DOHH2 (cell line): Measurements from ENCODE around the gene DOCK10.

Experiments
- H3F3A ChIP-seq: fragments of 200-600 bp; sonication (generic), shearing (Covaris generic); 2 replicates; pipeline ENCODE4 v1.6.0; 2016; ENCODE audit warnings: antibody characterized with exemption, mild to moderate bottlenecking; ENCODE audit not compliant: control insufficient read depth, insufficient read depth
- H3K27ac ChIP-seq: fragments of 200-600 bp; sonication (generic); 2 replicates; pipeline ENCODE4 v1.5.1; 2014; ENCODE audit warnings: low read depth, mild to moderate bottlenecking, low read length, moderate library complexity
- H3K27me3 ChIP-seq: fragments of 200-600 bp; sonication (generic); 2 replicates; pipeline ENCODE4 v1.6.1; 2014; ENCODE audit warnings: mild to moderate bottlenecking, low read length, mixed read lengths; ENCODE audit not compliant: control insufficient read depth
- H3K36me3 ChIP-seq: fragments of 200-600 bp; sonication (generic); 2 replicates; pipeline ENCODE4 v1.6.1; 2014; ENCODE audit warnings: mild to moderate bottlenecking, low read length, moderate library complexity, mixed read lengths; ENCODE audit not compliant: control insufficient read depth
- H3K4me1 ChIP-seq: fragments of 200-600 bp; sonication (generic); 2 replicates; pipeline ENCODE4 v1.6.1; 2014; ENCODE audit warnings: mild to moderate bottlenecking, low read length, mixed read lengths; ENCODE audit not compliant: control insufficient read depth
- H3K4me2 ChIP-seq: fragments of 200-600 bp; sonication (generic); 2 replicates; pipeline ENCODE4 v1.6.0; 2014; ENCODE audit warnings: mild to moderate bottlenecking, low read length, moderate library complexity
- H3K4me3 ChIP-seq: fragments of 200-600 bp; sonication (generic); 2 replicates; pipeline ENCODE4 v1.5.1; 2014; ENCODE audit warnings: mild to moderate bottlenecking, low read length, mixed read lengths
- H3K79me2 ChIP-seq: fragments of 200-600 bp; sonication (generic); 2 replicates; pipeline ENCODE4 v1.6.1; 2014; ENCODE audit warnings: mild to moderate bottlenecking, low read length, mixed read lengths; ENCODE audit not compliant: control insufficient read depth
- H3K9me2 ChIP-seq: fragments of 200-600 bp; sonication (generic); replicated peaks from 2 replicates; pipeline ENCODE4 v1.6.1; 2014; ENCODE audit warnings: mild to moderate bottlenecking, low read length, mixed read lengths; ENCODE audit not compliant: control insufficient read depth
- H3K9me3 ChIP-seq: fragments of 200-600 bp; sonication (generic); 2 replicates; pipeline ENCODE4 v1.6.1; 2014; ENCODE audit warnings: antibody characterized with exemption, low read length, mixed read lengths; ENCODE audit not compliant: control insufficient read depth, insufficient read depth
- H4K20me1 ChIP-seq: fragments of 200-600 bp; sonication (generic); 2 replicates; pipeline ENCODE4 v1.6.0; 2014; ENCODE audit warnings: low read depth, mild to moderate bottlenecking, antibody characterized with exemption, low read length, moderate library complexity; ENCODE audit not compliant: control insufficient read depth, insufficient read depth
- CTCF ChIP-seq: fragments of 200-600 bp; sonication (generic); IDR thresholded peaks from one replicate; pipeline ENCODE4 v1.5.1; 2014; ENCODE audit warnings: antibody characterized with exemption, mild to moderate bottlenecking, low read depth, low read length; ENCODE audit not compliant: poor library complexity, severe bottlenecking
- EZH2phosphoT487 ChIP-seq: fragments of 200-600 bp; sonication (generic); IDR thresholded peaks from 2 replicates; pipeline ENCODE4 v1.6.1; 2017; ENCODE audit warnings: borderline replicate concordance, mild to moderate bottlenecking, antibody characterized with exemption, low read length, moderate library complexity, mixed read lengths

The DOCK10 gene

GRCh38 chr2:224968051-224968450 lies 74.2 kb downstream of the DOCK10 start:
- no peaks in the 10 kb centered on the region for H3K36me3 ChIP-seq
- H3K9me2 ChIP-seq: no peaks in the 10 kb centered on the region
- peaks cover 54% of the 10 kb centered on the region for H3K4me1 ChIP-seq
- no peaks in the 10 kb centered on the region for H4K20me1 ChIP-seq
- H3K27ac ChIP-seq: no peak overlapping the region
- H3F3A ChIP-seq: no peaks in the 10 kb centered on the region; the same call in 1 of the 2 replicates
- H3K27me3 ChIP-seq: no peaks in the 10 kb centered on the region
- no peaks in the 10 kb centered on the region for H3K79me2 ChIP-seq
- peak overlapping the region; percentile 21 for H3K4me3 ChIP-seq
- H3K9me3 ChIP-seq: no peaks in the 10 kb centered on the region
- no peak for TF ChIP-seq CTCF
- TF ChIP-seq EZH2phosphoT487: no peak
- H3K4me2 ChIP-seq: peak overlapping the region; percentile 84

GRCh38 chr2:224966613-224967012 lies 75.7 kb downstream of the DOCK10 start:
- no peaks in the 10 kb centered on the region for H3K79me2 ChIP-seq
- no peak overlapping the region for H3K4me3 ChIP-seq
- H3K27ac ChIP-seq: no peak overlapping the region
- H4K20me1 ChIP-seq: no peaks in the 10 kb centered on the region
- no peak for TF ChIP-seq CTCF
- TF ChIP-seq EZH2phosphoT487: no peak
- no peaks in the 10 kb centered on the region for H3K36me3 ChIP-seq
- H3K9me3 ChIP-seq: no peaks in the 10 kb centered on the region
- no peaks in the 10 kb centered on the region for H3K27me3 ChIP-seq
- H3K4me1 ChIP-seq: peaks cover 43% of the 10 kb centered on the region
- no peaks in the 10 kb centered on the region; the same call in 1 of the 2 replicates for H3F3A ChIP-seq
- H3K4me2 ChIP-seq: no peak overlapping the region
- no peaks in the 10 kb centered on the region for H3K9me2 ChIP-seq

- Histone ChIP-seq H3F3A (no peaks in the 10 kb centered on the region; the same call in 1 of the 2 replicates), H3K36me3 (no peaks in the 10 kb centered on the region), H3K9me3 (no peaks in the 10 kb centered on the region), H3K9me2 (no peaks in the 10 kb centered on the region), H3K4me3 (no peak overlapping the region), H4K20me1 (no peaks in the 10 kb centered on the region), H3K27me3 (no peaks in the 10 kb centered on the region), H3K27ac (no peak overlapping the region), H3K4me1 (peaks cover 51% of the 10 kb centered on the region), H3K4me2 (peak overlapping the region; percentile 18; the same call in 1 of the 2 replicates), H3K79me2 (no peaks in the 10 kb centered on the region)
- TF ChIP-seq CTCF (no peak), EZH2phosphoT487 (no peak)
Measured at GRCh38 chr2:224959556-224959955, 82.7 kb downstream of the DOCK10 start.

GRCh38 chr2:224958873-224959272 lies 83.4 kb downstream of the DOCK10 start:
- Histone ChIP-seq H4K20me1 (no peaks in the 10 kb centered on the region), H3K9me2 (no peaks in the 10 kb centered on the region), H3K4me2 (no peak overlapping the region), H3K79me2 (no peaks in the 10 kb centered on the region), H3K4me1 (peaks cover 58% of the 10 kb centered on the region), H3K27ac (no peak overlapping the region), H3F3A (no peaks in the 10 kb centered on the region; the same call in 1 of the 2 replicates), H3K27me3 (no peaks in the 10 kb centered on the region), H3K4me3 (no peak overlapping the region), H3K9me3 (no peaks in the 10 kb centered on the region), H3K36me3 (no peaks in the 10 kb centered on the region)
- TF ChIP-seq EZH2phosphoT487 (no peak), CTCF (no peak)
